ENCODE data around the gene CPSF4.

Gene CPSF4

DNA sequence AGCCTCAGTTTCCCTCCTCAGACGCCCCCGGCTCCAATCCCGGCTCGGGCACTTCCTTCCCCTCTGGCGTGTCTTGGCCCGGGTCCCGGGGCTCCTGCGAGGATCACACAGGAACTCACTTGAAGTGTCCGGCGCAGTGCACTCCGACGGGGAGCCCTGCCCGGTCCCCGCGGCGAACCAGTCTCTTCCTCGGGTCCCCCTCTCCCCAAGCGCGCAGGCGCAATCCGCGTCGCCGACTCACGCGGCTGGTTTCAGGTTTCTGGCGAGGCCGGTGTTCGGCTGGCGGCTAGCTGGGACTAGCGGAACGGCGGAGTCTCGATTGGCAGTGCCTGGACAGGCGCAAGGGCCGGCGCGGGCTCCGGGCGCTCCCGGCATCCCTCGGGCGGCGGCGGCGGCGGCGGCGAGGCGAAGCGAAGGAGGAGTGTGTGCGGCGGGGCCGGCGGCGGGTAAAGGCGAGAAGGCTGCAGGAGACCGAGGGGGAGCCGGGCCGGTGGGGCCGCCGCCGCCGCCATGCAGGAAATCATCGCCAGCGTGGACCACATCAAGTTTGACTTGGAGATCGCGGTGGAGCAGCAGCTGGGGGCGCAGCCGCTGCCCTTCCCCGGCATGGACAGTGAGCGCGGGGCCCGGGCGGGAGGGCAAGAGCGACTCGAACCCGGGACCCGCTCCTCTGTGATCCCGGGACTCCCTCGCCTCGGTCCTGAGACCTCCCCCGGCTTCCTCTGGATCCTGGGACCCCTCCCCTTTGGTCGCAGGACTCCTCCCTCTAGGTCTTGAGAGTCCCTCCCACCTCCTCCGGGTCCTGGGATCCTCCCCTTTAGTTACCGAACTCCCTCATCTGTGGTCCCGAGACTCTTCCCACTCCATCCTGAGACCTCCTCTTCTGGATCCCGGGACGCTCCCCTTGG lies at the start of gene CPSF4, which contains the start of gene PTCD1:
CPSF4 (plus strand) TSS at position 371 of the 908 bp plus-strand sequence; CDS start at position 511, 140 bp downstream.
PTCD1 (minus strand) TSS at position 226 of the 908 bp plus-strand sequence. CDS start 3,556 bp downstream, outside the sequence.
- peak; percentile 82 for DNase-seq (ENCODE audit: low read depth, low spot score)

DNA sequence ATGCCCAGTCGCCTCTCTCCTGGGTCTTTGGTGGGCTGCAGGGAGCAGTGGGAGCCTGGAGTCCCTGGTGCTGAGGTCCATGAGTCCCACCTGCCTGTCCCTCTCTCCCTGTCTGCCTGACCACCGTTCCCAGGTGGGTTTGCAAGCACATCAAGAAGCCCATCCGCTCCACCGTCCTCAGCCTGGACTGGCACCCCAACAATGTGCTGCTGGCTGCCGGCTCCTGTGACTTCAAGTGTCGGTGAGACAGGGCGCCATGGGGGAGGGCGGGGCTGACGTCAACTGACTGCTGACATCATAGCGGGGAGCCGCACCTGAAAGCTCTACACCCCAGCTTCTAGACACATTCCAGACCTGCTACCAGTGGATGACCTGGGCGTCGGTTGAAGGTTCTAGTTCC lies 49.0 kb upstream of the CPSF4 start:
- DNase-seq (ENCODE audit: low read depth, low spot score) = no peak

DNA sequence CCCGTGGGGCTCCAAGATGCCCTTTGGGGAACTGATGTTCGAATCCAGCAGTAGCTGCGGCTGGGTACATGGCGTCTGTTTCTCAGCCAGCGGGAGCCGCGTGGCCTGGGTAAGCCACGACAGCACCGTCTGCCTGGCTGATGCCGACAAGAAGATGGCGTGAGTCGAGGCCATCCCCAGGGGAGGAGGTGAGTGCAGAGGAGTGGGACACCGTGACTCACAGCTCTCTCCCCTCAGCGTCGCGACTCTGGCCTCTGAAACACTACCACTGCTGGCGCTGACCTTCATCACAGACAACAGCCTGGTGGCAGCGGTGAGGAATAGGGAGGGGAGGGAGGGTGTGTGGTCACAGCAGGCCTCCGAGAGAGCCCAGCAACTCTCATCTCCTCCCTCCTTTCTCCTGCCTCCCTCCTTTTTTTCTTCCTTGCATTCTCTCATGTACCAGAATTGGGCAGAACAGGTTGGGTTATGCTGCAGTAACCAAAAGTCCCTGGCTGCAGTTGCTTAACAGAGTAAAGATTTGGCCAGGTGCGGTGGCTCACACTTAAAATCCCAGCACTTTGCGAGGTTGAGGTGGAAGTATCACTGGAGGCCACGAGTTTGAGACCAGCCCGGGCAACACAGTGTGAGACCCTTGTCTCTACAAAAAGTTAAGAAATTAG lies 47.7 kb upstream of the CPSF4 start:
- DNase-seq (ENCODE audit: low read depth, low spot score) = no peak

DNA sequence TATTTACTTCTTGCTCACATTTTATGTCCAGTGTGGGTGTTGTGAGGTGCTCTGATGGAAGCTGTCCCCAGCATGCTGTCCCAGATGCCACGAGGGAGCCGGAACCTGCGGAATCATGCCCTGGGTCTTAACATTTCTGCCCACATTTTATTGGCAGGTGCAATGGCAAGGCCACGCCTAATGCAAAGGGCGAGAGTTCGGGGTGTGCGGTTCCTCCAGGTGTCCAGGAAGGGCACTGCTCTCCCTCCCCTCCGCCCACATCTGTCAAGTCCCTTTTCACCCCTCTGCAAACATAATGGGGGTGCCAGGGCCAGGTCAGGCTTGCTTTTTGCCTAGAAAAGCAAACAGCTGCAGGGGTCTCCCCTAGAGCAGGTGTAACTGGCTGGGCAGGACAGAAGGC lies 46.7 kb upstream of the CPSF4 start:
- no peak for DNase-seq (ENCODE audit: low read depth, low spot score)

DNA sequence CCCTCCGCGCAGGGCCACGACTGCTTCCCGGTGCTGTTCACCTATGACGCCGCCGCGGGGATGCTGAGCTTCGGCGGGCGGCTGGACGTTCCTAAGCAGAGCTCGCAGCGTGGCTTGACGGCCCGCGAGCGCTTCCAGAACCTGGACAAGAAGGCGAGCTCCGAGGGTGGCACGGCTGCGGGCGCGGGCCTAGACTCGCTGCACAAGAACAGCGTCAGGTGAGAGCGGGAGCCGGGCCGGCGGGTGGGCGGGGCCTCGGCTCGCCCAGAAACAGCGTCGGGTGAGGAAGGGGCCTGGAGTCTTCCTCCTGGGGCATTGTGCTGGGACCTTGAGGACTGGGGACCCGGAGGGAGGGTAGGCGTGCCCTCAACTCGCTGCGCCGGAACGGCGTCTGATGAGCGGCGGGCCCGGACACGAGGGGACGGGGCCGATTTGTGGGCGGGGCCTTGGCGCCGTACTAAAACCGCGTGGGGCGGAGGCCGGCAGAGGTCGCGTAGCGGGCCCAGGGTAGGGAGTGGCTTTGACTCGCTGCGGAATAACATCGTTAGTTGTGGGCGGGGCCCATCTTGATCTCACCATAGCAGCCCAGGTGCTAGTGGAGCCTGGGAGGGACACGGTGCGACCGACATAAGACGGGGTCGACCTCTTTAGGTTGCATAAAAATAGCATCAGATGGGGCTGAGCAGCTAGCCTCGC lies 45.9 kb upstream of the CPSF4 start:
- no peak for DNase-seq (ENCODE audit: low read depth, low spot score)

DNA sequence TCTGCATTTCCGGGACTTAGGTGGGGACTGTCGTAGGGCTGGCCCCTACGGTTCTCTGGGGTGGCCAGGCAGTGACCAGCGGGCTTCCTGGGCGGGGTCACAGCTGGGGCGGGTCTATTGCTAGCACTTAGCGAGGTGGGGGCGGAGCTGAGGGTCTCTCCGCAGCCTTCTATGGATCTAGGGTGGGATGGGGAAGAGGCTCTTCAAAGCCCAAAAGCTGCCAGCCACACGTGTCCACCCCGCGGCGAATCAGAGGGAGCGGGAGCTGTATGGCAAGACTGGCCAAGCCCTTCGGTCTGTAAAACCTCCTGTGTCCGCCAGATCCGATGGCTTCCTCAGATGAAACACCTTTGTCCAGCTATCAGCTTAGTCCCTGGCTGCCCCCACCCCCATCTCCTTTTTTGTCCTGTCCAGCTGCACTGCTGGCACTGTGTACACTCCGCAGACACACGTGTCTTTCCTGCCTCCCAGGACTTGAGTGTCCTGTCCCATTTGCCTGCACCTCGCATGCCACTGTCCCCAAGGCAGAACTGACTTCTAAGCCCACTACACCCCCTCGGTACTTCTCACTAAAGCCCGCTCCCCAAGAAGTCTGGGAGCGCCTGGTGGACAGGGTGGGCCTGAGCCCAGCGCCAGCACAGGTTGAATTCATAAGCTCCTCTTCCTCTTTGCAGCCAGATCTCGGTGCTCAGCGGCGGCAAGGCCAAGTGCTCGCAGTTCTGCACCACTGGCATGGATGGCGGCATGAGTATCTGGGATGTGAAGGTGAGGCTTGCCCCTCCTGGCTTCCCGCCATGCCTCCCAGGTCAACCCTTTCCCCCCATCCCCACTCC lies 45.2 kb upstream of the CPSF4 start:
- DNase-seq (ENCODE audit: low read depth, low spot score) = no peak

DNA sequence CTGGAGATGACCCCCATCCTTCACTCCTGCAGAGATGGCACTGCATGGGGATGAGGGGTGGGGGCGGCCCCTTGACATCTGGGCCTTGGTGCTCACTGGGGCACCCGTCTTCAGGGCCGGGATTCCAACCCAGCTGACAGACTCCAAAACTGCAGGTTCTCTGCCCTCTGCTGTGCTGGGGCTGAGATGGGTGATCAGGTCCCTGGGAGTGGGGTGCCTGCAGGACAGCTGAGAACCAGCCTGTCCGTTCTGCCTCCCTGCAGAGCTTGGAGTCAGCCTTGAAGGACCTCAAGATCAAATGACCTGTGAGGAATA lies 44.6 kb upstream of the CPSF4 start:
- no peak for DNase-seq (ENCODE audit: low read depth, low spot score)

DNA sequence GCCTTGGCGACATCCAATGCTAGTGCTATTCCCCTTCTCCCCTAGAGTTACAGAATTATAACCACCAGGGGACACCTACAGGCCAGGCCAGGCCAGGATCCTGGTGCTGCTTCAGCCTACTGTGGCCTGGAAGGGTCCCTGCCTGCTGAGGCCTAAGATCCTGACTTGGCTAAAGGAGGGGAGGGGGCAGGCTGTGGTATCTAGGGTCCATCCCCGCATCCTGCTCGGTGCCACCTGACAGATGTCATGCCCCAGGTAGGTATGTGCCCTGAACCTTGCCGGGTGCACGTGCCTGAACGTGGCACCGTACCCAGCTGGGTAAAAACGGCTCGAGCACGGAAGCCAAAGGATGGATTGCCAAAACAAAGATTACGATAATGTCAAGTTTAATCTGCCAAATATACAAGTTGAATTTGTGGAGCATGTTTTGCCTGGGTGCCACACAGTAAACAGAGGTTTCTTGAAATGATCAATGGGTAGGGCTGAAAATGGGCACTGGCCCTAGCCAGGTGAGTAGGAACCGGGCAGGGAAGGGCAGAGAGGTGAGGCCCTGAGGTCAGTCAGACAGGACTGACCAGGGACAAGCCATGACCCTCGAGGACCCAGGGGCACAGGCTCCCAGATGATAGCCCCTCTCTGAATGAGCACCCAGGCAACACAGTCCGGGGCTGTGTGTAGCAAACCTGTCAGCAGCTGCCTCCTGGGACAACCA lies 43.0 kb upstream of the CPSF4 start:
- no peak for DNase-seq (ENCODE audit: low read depth, low spot score)

DNA sequence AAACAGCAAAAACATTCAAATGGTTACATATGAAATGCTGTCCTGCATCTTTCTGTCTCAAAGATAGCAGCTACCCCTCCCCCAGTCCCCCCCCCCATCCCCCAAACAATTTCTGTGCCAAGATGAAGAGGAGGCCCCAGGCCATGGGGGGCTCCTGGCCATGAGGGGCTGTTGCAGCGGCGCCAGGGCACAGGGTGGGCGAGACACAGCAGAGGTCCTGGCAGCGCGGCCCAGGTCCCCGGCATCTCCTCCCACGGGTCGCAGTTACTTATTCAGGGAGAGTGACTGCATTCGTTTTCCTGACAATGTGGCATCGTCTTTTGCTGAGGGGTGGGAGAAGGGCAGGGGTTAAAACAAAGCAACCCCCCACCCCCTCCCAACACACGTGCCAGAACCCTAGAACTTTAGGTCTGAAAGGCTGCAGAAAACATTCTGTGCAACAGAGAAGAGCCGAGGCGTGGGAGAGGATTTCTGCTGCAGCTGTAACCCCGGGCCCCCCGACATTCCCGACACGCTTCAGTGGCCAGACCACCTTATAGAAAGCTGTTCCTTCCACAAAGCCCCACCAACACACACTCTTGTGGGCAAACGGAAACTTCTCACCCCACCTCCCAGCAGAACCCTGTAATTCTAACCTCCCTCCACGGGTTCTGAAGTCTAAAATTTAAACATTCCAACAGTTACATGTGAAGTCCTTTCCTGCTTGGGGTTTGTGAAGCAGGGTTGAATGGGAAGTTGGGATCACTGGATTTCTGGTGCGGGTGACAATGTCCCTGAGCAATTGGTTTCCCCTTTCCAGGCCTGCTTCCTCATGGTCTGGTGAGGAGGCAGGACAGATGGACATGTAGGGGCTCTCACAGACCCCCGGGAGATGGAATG lies 42.1 kb upstream of the CPSF4 start:
- no peak for DNase-seq (ENCODE audit: low read depth, low spot score)

DNA sequence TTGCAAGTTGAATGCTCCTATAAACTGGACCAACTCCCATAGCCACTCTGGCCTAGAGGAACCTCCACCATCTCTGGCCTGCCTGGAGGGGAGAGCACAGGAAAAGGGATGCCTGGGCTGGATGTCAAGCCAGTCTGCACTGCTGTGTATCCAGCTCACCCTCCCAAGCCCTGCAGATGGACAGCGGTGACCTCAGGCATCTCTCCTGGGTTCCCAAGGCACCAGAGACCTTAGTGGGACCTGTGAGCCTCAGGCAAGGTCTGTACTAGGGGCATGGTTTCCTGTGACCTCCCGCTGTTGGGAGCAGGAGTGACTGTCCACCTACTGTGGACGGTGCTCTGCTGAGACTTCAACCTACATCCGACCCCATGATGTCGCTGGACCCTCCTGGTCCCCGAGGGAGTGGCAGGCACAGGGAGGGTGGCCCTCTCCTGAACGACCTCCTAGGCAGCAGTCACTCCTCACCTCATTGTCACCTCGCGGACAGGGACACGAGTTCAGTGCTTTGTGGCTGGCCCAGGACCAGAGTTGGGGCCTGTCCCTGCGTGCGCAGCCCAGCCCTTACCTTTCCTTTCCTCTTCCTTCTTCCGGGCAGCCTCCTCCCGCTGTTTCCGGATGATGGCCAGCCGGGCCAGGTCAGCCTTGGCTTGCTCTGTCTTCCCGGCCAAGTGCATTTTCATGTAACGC lies 41.3 kb upstream of the CPSF4 start:
- no peak for DNase-seq (ENCODE audit: low read depth, low spot score)

DNA sequence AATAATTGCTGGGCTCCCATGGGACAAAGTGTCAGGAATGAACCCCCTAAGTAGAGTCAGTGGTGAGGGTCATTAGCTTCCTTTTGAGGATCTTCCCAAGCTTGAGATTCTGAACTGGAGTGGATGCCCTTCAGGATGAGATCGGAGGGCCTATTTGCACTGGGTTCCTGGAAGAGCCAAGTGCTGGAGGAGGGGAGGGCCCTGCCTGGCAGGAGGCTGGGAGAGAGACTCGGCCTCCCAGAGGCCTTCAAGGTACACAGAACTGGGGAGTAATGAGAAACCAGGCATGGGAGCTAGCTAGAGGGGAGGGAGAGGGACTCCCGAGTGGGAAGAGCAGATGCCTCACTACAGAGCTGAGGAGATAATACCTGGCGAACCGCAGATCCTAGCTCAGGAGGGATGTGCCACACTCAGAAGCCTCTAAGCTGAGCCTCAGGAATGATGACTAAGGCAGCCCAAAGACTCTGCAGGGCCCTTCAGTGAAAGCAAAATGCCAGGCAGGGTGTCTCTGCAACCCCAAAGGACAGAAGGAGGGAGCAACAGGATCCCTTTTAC lies 39.8 kb upstream of the CPSF4 start:
- no peak for DNase-seq (ENCODE audit: low read depth, low spot score)

DNA sequence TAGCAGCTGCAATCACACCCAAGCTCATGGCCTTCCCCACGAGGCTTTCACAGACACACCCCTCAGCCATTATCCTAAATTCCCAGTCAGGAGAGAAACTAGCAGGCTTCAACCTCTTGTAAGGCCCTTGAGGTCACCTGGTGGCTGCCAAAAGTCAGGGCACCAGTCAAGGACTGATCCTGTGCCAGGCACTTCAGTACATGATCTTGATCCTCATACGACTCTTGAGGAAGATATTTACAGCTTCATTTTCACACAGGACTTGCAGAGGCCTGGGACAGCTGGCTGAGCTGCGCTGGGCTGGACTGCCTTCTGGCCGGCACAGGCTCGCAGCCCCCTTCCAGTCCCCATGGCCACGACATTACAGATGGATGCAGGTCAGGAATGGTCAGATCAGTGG lies 39.1 kb upstream of the CPSF4 start:
- no peak for DNase-seq (ENCODE audit: low read depth, low spot score)

DNA sequence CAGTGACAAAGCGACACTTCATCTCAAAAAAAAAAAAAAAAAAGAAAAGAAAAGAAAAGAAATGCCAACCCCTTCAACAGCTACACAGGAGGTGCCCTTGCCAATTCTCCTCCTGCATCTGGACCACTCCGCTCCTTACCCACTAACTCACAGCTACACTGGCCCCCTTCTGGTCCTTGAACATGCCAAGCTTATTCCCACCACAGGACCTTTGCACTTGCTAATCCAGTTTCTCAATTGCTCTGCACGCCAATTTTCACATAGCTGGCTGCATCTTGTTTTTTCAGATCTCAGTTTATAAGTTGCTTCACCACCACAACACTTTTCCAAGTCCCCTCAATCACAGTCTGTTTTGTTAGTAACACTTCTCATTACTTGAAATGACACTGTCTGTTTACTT lies 35.9 kb upstream of the CPSF4 start:
- DNase-seq (ENCODE audit: low read depth, low spot score) = no peak

DNA sequence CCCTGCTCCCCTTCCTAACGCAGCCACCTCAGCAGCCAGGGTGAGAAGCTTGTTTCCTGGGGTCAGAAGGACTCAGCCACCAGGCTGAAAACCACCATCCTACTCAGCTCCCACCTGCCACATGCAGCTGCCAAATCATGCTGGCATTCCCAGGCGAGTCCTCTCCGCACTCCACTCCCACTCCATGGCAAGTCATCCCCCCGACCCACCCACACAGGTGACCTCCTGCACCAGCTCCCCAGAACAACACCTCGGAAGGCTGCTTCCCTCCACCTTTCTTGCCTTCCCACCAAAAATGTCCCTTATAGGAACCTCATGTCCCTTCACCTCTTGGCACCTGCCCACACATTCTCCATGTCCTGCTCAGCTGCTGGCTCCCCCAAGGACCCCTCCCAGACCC lies 35.0 kb upstream of the CPSF4 start:
- no peak for DNase-seq (ENCODE audit: low read depth, low spot score)

DNA sequence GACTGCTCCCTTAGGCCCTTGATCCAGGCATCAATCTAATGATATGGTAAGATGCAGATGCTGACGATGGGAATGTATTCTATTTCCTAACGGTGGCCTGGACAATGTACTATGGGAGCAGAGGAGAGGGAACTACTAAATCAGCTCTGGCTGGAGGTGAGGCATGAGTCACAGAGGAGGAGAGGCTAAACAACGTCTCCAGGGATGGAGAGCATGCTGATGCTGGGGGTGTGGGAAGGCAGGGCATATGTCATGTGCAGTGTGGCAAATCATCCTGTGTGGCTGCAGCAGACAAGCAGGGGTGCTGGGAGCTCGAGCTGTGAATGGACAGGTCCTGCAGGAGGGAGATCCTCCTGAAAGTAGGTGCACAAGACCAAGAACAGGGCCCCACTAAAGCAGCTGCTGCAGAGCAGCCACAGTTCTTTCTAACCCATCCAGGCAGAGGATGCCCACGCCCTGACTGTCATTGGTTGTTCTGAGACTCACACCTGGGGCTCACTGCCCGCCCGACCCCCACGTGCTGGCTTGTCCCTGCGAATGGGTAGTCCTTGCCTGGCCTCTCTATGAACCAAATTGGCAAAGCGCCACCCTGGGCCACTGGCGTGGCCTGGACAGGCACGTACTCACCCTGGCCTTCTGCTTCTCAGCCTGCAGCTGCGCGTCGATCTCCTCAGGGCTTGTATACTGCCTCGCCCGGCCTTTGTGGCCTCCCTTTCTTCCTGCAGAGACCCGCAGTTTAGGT lies 34.3 kb upstream of the CPSF4 start:
- DNase-seq (ENCODE audit: low read depth, low spot score) = no peak

DNA sequence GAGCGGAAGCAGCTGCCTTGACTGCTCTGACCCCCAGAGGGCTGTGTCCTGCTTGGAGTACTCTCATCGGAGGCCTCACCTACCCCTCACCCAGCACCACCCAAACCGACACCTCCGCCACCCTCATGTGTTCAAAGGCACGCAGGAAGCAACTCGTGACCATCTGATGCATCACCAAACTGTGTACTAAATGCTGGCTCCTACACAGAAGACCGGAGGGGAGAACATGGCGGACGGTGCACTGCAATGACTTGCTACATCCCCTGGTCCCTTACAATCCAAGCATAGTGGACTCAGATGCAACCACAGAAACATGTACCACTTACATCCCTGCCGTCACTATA lies 33.8 kb upstream of the CPSF4 start:
- DNase-seq (ENCODE audit: low read depth, low spot score) = no peak

DNA sequence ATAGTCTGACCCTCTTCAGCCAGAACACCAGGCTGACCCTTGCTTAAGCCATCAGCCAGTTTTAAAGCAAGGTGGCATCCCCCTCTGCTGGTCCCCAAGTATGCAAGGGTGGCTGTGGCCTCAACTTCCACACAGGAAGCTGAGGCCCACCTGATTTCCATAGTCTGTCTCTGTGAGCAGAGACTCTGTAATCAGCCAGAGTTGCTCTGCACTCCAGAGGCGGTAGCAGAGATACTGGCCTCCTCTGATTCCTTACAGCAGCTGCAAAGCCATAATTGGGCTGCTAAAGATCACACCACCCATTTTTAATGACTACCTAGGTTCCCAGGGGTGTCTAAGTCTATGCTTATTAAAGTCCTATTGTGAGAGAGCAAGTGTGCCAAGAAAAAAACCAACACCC lies 32.2 kb upstream of the CPSF4 start:
- no peak for DNase-seq (ENCODE audit: low read depth, low spot score)

DNA sequence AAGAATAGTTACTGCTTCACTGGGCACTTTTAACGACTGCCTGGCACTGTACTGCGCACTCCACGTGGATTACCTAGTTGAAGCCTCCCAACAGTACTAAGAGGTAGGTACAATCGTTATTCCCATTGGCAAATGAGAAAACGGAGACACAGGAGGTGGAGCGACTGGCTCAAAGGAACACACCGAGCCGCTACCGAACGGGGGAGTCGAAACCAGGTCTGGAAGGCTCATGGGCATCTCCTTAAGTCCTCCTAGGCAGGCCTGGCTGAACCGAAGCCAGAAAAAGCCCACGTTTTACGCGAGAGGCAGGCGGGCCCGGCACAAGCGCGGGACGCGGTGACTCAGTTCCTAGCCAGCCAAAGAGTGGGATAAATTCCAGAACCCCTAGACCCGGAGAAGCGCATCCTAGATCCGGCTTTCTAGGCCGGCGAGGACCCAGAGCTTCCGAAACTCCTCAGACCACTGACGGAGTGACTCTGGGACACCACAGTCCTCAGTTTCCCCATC lies 30.8 kb upstream of the CPSF4 start:
- DNase-seq (ENCODE audit: low read depth, low spot score) = no peak
